ENCODE data around the gene SLC6A14.

DNA sequence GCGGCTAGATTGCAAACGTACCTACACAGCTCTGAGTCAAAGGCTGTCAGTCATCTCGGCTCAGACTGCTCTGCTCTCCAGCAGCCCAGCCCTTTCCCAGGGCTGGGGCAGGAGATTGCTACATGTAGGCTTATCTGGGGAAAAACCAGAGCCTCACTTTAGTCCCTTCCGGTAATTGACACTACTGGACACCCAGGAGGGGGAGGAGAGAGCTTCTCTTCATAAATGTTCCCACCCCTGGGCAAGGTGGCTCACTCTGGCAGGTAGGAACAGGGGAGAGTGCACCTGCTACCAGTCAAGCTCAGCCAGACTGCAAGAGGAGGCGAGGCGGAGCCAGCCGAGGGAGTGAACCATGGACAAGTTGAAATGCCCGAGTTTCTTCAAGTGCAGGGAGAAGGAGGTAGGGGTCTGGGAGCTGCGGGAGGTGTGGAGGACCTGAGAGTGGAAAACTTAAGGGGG, at the start of gene SLC6A14:
- TF ChIP-seq, protein P1, sequence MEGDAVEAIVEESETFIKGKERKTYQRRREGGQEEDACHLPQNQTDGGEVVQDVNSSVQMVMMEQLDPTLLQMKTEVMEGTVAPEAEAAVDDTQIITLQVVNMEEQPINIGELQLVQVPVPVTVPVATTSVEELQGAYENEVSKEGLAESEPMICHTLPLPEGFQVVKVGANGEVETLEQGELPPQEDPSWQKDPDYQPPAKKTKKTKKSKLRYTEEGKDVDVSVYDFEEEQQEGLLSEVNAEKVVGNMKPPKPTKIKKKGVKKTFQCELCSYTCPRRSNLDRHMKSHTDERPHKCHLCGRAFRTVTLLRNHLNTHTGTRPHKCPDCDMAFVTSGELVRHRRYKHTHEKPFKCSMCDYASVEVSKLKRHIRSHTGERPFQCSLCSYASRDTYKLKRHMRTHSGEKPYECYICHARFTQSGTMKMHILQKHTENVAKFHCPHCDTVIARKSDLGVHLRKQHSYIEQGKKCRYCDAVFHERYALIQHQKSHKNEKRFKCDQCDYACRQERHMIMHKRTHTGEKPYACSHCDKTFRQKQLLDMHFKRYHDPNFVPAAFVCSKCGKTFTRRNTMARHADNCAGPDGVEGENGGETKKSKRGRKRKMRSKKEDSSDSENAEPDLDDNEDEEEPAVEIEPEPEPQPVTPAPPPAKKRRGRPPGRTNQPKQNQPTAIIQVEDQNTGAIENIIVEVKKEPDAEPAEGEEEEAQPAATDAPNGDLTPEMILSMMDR (IDR thresholded peaks at IDR 0.05), result no peak
- no peak for TF ChIP-seq POLR2A (IDR thresholded peaks at IDR 0.05)

Data from vagina (tissue), 2 donors.